GM12874 (cell line): ENCODE results near the gene ICAM3.

Experiments used
- CTCF ChIP-seq: IDR thresholded peaks from 2 replicates; pipeline ENCODE4 v1.5.1; 2011; ENCODE audit warnings: low read depth, mild to moderate bottlenecking, control low read depth, low read length, moderate library complexity; ENCODE audit not compliant: insufficient read depth

Gene ICAM3

GRCh38 chr19:10289836-10290356 is 49.5 kb downstream of the ICAM3 start, which contains the start of gene ICAM5:
ICAM5 (plus strand) TSS chr19:10289952; CDS start chr19:10290044, 92 bp downstream.
- TF ChIP-seq CTCF = no peak

DNA sequence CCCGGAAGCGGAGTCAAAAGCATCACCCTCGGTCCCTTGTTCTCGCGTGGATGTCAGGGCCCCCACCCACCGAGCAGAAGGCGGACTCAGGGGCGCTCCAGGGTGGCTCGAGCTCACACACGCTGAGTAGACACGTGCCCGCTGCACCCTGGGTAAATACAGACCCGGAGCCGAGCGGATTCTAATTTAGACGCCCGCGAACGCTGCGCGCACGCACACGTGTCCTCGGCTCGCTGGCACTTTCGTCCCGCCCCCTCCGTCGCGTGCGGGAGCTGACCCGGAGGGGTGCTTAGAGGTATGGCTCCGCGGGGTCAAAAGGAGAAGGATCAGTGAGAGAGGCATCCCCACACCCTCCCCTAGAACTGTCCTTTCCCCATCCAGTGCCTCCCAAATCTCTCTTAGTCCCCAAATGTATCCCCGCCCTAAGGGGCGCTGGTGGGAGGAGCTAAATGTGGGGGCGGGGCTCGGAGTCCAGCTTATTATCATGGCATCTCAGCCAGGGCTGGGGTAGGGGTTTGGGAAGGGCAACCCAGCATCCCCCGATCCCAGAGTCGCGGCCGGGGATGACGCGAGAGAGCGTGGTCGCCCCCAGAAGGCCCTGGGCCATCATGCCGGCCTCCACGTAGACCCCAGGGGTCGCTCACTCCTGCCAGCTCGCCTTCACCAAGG is 50.1 kb downstream of the ICAM3 start:
- TF ChIP-seq CTCF = no peak

DNA sequence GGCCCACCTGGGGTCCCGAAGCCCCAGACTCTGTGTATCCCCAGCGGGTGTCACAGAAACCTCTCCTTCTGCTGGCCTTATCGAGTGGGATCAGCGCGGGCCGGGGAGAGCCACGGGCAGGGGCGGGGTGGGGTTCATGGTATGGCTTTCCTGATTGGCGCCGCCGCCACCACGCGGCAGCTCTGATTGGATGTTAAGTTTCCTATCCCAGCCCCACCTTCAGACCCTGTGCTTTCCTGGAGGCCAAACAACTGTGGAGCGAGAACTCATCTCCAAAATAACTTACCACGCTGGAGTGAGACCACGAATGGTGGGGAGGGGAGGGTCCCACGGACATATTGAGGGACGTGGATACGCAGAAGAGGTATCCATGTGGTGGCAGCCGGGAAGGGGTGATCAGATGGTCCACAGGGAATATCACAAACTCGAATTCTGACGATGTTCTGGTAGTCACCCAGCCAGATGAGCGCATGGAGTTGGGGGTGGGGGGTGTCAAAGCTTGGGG is 50.7 kb downstream of the ICAM3 start:
- no peak for TF ChIP-seq CTCF

DNA sequence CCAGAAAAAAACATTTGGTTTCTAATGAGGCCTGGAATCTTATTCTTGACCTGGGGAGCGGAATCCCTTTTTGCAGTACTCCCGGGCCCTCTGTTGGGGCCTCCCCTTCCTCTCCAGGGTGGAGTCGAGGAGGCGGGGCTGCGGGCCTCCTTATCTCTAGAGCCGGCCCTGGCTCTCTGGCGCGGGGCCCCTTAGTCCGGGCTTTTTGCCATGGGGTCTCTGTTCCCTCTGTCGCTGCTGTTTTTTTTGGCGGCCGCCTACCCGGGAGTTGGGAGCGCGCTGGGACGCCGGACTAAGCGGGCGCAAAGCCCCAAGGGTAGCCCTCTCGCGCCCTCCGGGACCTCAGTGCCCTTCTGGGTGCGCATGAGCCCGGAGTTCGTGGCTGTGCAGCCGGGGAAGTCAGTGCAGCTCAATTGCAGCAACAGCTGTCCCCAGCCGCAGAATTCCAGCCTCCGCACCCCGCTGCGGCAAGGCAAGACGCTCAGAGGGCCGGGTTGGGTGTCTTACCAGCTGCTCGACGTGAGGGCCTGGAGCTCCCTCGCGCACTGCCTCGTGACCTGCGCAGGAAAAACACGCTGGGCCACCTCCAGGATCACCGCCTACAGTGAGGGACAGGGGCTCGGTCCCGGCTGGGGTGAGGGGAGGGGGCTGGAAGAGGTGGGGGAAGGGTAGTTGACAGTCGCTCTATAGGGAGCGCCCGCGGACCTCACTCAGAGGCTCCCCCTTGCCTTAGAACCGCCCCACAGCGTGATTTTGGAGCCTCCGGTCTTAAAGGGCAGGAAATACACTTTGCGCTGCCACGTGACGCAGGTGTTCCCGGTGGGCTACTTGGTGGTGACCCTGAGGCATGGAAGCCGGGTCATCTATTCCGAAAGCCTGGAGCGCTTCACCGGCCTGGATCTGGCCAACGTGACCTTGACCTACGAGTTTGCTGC is 52.4 kb downstream of the ICAM3 start, which contains the start of gene ICAM4:
ICAM4 (plus strand) TSS at position 153 of the 935 bp plus-strand sequence; CDS start at position 211, 58 bp downstream.
- no peak for TF ChIP-seq CTCF

GRCh38 chr19:10285393-10285792 is 54.0 kb downstream of the ICAM3 start:
- no peak for TF ChIP-seq CTCF

DNA sequence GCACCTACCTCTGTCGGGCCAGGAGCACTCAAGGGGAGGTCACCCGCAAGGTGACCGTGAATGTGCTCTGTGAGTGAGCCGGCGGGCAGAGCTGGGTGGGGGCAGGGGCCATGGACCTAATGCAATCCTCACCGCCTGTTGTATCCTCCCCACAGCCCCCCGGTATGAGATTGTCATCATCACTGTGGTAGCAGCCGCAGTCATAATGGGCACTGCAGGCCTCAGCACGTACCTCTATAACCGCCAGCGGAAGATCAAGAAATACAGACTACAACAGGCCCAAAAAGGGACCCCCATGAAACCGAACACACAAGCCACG is 54.5 kb downstream of the ICAM3 start:
- TF ChIP-seq CTCF = no peak
